ENCODE results near the gene NUP210.

The NUP210 gene

GRCh38 chr3:13282986-13283876 is 136.9 kb downstream of the NUP210 start:
- TF ChIP-seq, protein P1, sequence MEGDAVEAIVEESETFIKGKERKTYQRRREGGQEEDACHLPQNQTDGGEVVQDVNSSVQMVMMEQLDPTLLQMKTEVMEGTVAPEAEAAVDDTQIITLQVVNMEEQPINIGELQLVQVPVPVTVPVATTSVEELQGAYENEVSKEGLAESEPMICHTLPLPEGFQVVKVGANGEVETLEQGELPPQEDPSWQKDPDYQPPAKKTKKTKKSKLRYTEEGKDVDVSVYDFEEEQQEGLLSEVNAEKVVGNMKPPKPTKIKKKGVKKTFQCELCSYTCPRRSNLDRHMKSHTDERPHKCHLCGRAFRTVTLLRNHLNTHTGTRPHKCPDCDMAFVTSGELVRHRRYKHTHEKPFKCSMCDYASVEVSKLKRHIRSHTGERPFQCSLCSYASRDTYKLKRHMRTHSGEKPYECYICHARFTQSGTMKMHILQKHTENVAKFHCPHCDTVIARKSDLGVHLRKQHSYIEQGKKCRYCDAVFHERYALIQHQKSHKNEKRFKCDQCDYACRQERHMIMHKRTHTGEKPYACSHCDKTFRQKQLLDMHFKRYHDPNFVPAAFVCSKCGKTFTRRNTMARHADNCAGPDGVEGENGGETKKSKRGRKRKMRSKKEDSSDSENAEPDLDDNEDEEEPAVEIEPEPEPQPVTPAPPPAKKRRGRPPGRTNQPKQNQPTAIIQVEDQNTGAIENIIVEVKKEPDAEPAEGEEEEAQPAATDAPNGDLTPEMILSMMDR (conservative IDR thresholded peaks at IDR 0.05): peak; percentile 71

DNA sequence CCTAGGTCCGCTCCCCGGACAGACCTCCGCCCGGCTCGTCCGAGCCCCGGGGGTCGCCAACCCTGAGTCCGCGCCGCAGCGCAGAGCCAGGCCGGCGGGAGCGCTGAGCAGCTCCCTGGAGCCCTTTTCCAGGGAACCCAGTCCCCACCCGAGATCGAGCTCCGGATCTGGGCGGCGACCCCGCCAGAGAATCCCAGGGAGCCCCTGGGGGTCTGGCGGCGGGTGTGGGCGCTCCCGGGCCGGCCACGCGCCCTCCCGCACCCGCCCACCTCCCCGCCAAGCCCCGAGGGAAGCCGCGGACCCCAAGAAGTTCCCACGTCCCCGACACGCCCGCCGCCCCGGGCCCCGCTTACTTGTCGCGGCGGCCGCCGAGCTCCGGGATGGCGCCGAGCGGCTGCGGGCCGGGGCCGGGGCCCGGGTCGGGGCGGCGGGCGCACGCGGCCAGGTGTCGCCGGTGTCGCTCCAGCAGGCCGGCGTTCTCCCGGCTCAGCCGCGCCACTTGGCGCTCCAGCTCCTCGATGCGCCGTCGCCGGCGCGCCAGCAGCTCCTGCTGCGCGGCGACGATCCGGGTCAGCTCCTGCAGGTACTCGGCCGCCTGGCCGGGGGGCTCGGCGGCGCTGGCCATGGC is 137.7 kb downstream of the NUP210 start:
- peak overlapping the region; percentile 68 for H3K27ac ChIP-seq
- TF ChIP-seq, protein P1 (conservative IDR thresholded peaks at IDR 0.05): no peak

More at GRCh38 chr3:13282986-13283876, 136.9 kb downstream of the NUP210 start:
- peak overlapping the region; percentile 68 for H3K27ac ChIP-seq

GRCh38 chr3:13281507-13282357 is 138.4 kb downstream of the NUP210 start:
- TF ChIP-seq, protein P1 (conservative IDR thresholded peaks at IDR 0.05): no peak
- H3K27ac ChIP-seq: peak overlapping the region; percentile 68; the same call in 1 of the 2 replicates

GRCh38 chr3:13280811-13281506 is 139.2 kb downstream of the NUP210 start:
- TF ChIP-seq, protein P1 (conservative IDR thresholded peaks at IDR 0.05): no peak
- no peak overlapping the region for H3K27ac ChIP-seq

- no peak overlapping the region for H3K27ac ChIP-seq
- TF ChIP-seq, protein P1 (conservative IDR thresholded peaks at IDR 0.05): no peak
Observed at GRCh38 chr3:13280122-13280790, 139.9 kb downstream of the NUP210 start.

GRCh38 chr3:13279532-13279910 is 140.6 kb downstream of the NUP210 start:
- TF ChIP-seq, protein P1 (conservative IDR thresholded peaks at IDR 0.05): no peak
- H3K27ac ChIP-seq: no peak overlapping the region

Measured in VCaP (cell line).